NOMO-1 treated with dmso at 0.1 percent for 144 hours (cell line): ENCODE measurements around the gene POSTN.
"Not testable (repeated sequence)": the region's sequence is repeated elsewhere in the genome, so short reads cannot be mapped to it uniquely, and the experiment has no call there.

ENCODE experiments used
- DNase-seq: peaks from one replicate; lab custom pipeline; 2025; ENCODE audit not compliant: unreplicated experiment; lab: John Stamatoyannopoulos, UW

Gene POSTN

GRCh38 chr13:37596805-37597204 lies 1.8 kb downstream of the POSTN start:
- no peak for DNase-seq

- DNase-seq, result no peak
These were observed 3.4 kb downstream of the POSTN start for GRCh38 chr13:37595162-37595561.

- no peak for DNase-seq
These were observed 4.0 kb downstream of the POSTN start for GRCh38 chr13:37594550-37594949.

- DNase-seq, result not testable (repeated sequence)
These were observed 9.2 kb downstream of the POSTN start for GRCh38 chr13:37589381-37589780.

GRCh38 chr13:37587236-37587635 lies 11.3 kb downstream of the POSTN start:
- no peak for DNase-seq

- no peak for DNase-seq
These were observed 12.4 kb downstream of the POSTN start for GRCh38 chr13:37586164-37586563.

- no peak for DNase-seq
These were observed 13.0 kb downstream of the POSTN start for GRCh38 chr13:37585541-37585940.

GRCh38 chr13:37576601-37577000 lies 22.0 kb downstream of the POSTN start:
- DNase-seq, result no peak

GRCh38 chr13:37565425-37565824 lies 33.1 kb downstream of the POSTN start:
- no peak for DNase-seq

- no peak for DNase-seq
These were observed 37.5 kb downstream of the POSTN start for GRCh38 chr13:37561031-37561430.

GRCh38 chr13:37560526-37560925 lies 38.0 kb downstream of the POSTN start:
- no peak for DNase-seq

GRCh38 chr13:37558766-37559165 lies 39.8 kb downstream of the POSTN start:
- DNase-seq, result not testable (repeated sequence)

GRCh38 chr13:37546087-37546486 lies 52.5 kb downstream of the POSTN start:
- no peak for DNase-seq

GRCh38 chr13:37544995-37545394 lies 53.6 kb downstream of the POSTN start:
- DNase-seq, result no peak

- DNase-seq, result no peak
These were observed 58.5 kb downstream of the POSTN start for GRCh38 chr13:37539976-37540605.

- DNase-seq, result no peak
These were observed 59.4 kb downstream of the POSTN start for GRCh38 chr13:37539170-37539569.

- DNase-seq, result no peak
These were observed 63.1 kb downstream of the POSTN start for GRCh38 chr13:37535501-37535900.

GRCh38 chr13:37534676-37535075 lies 63.9 kb downstream of the POSTN start:
- no peak for DNase-seq

- no peak for DNase-seq
These were observed 64.4 kb downstream of the POSTN start for GRCh38 chr13:37534181-37534580.

GRCh38 chr13:37531049-37531448 lies 67.5 kb downstream of the POSTN start:
- no peak for DNase-seq

- no peak for DNase-seq
These were observed 68.7 kb downstream of the POSTN start for GRCh38 chr13:37529751-37530385.

- no peak for DNase-seq
These were observed 71.7 kb downstream of the POSTN start for GRCh38 chr13:37526710-37527473.
